Measurements from ENCODE around the gene DNTT. TPM values are rescaled to one million over a fixed set of nuclear protein-coding genes. Genes with fewer than 3 reads are reported as not detected.

The DNTT gene
- total RNA-seq, 1 donor from 2014 or later = not detected

GRCh38 chr10:96266118-96266770 lies 38.0 kb upstream of the DNTT start:
- no peaks in the 10 kb centered on the region for H3K36me3 Mint-ChIP-seq
- no peak overlapping the region for H3K27ac Mint-ChIP-seq
- DNase-seq (ENCODE audit: low spot score in 2 of 2, unreplicated experiment in 2 of 2) = no peak
- TF ChIP-seq, protein P1, sequence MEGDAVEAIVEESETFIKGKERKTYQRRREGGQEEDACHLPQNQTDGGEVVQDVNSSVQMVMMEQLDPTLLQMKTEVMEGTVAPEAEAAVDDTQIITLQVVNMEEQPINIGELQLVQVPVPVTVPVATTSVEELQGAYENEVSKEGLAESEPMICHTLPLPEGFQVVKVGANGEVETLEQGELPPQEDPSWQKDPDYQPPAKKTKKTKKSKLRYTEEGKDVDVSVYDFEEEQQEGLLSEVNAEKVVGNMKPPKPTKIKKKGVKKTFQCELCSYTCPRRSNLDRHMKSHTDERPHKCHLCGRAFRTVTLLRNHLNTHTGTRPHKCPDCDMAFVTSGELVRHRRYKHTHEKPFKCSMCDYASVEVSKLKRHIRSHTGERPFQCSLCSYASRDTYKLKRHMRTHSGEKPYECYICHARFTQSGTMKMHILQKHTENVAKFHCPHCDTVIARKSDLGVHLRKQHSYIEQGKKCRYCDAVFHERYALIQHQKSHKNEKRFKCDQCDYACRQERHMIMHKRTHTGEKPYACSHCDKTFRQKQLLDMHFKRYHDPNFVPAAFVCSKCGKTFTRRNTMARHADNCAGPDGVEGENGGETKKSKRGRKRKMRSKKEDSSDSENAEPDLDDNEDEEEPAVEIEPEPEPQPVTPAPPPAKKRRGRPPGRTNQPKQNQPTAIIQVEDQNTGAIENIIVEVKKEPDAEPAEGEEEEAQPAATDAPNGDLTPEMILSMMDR (IDR thresholded peaks at IDR 0.05; ENCODE audit: unreplicated experiment) = no peak
- H3K27me3 Mint-ChIP-seq (ENCODE audit: low read depth) = no peaks in the 10 kb centered on the region
- no peak overlapping the region for H3K4me3 Mint-ChIP-seq
- peaks cover 17% of the 10 kb centered on the region for H3K4me1 Mint-ChIP-seq
- no peaks in the 10 kb centered on the region for H3K9me3 Mint-ChIP-seq

GRCh38 chr10:96267234-96267705 lies 37.0 kb upstream of the DNTT start:
- Mint-ChIP-seq H3K36me3 (no peaks in the 10 kb centered on the region), H3K4me3 (no peak overlapping the region), H3K9me3 (no peaks in the 10 kb centered on the region), H3K27me3 (ENCODE audit: low read depth) (no peaks in the 10 kb centered on the region), H3K4me1 (peaks cover 26% of the 10 kb centered on the region), H3K27ac (no peak overlapping the region)
- no peak for DNase-seq (ENCODE audit: low spot score in 2 of 2, unreplicated experiment in 2 of 2)
- TF ChIP-seq, protein P1 (IDR thresholded peaks at IDR 0.05; ENCODE audit: unreplicated experiment) = no peak

GRCh38 chr10:96268341-96268909 lies 35.8 kb upstream of the DNTT start:
- H3K4me1 Mint-ChIP-seq = peaks cover 34% of the 10 kb centered on the region
- no peak overlapping the region for H3K27ac Mint-ChIP-seq
- H3K4me3 Mint-ChIP-seq = no peak overlapping the region
- TF ChIP-seq, protein P1 (IDR thresholded peaks at IDR 0.05; ENCODE audit: unreplicated experiment) = no peak
- DNase-seq (ENCODE audit: low spot score in 2 of 2, unreplicated experiment in 2 of 2) = no peak
- no peaks in the 10 kb centered on the region for H3K36me3 Mint-ChIP-seq
- H3K9me3 Mint-ChIP-seq = no peaks in the 10 kb centered on the region
- H3K27me3 Mint-ChIP-seq (ENCODE audit: low read depth) = no peaks in the 10 kb centered on the region

- H3K4me1 Mint-ChIP-seq = peaks cover 35% of the 10 kb centered on the region
- no peak overlapping the region for H3K27ac Mint-ChIP-seq
- DNase-seq (ENCODE audit: low spot score in 2 of 2, unreplicated experiment in 2 of 2) = no peak
- H3K27me3 Mint-ChIP-seq (ENCODE audit: low read depth) = no peaks in the 10 kb centered on the region
- no peaks in the 10 kb centered on the region for H3K36me3 Mint-ChIP-seq
- no peaks in the 10 kb centered on the region for H3K9me3 Mint-ChIP-seq
- H3K4me3 Mint-ChIP-seq = no peak overlapping the region
- TF ChIP-seq, protein P1 (IDR thresholded peaks at IDR 0.05; ENCODE audit: unreplicated experiment) = no peak
These were observed 34.6 kb upstream of the DNTT start for GRCh38 chr10:96269438-96270300.

GRCh38 chr10:96270571-96270970 lies 33.7 kb upstream of the DNTT start:
- Mint-ChIP-seq H3K27me3 (ENCODE audit: low read depth) (no peaks in the 10 kb centered on the region), H3K4me3 (peak overlapping the region; percentile 70), H3K27ac (peak overlapping the region; percentile 30), H3K9me3 (no peaks in the 10 kb centered on the region), H3K36me3 (no peaks in the 10 kb centered on the region), H3K4me1 (peaks cover 35% of the 10 kb centered on the region)
- no peak for DNase-seq (ENCODE audit: low spot score in 2 of 2, unreplicated experiment in 2 of 2)
- TF ChIP-seq, protein P1 (IDR thresholded peaks at IDR 0.05; ENCODE audit: unreplicated experiment) = no peak

All from mesothelial cell of epicardium (in vitro differentiated cells).